HEK293T (cell line): Measurements from ENCODE around the gene GABBR2.
"Not testable (repeated sequence)": the region's sequence is repeated elsewhere in the genome, so short reads cannot be mapped to it uniquely, and the experiment has no call there.

Source experiments
- CTCF ChIA-PET: fragments of 350-600 bp; formaldehyde crosslinking; extraction: SDS; loops from one replicate; lab custom pipeline; 2021; ENCODE audit warnings: antibody characterized with exemption, inconsistent platforms; lab: Yijun Ruan, JAX
- POLR2A ChIA-PET: fragments of 350-600 bp; formaldehyde crosslinking; extraction: SDS; loops from one replicate; lab custom pipeline; 2020; ENCODE audit warnings: antibody characterized with exemption, inconsistent platforms; lab: Yijun Ruan, JAX
- DNase-seq: peaks from one replicate; pipeline ENCODE4 v3.0.0; 2012; ENCODE audit warnings: mixed read lengths; ENCODE audit errors: extremely low spot score
- ARNT ChIP-seq: fragments of 450-650 bp; IDR thresholded peaks from 2 replicates; pipeline ENCODE4 v1.6.1; 2017; ENCODE audit warnings: mild to moderate bottlenecking
- BHLHE40 ChIP-seq: fragments of 450-650 bp; IDR thresholded peaks from 2 replicates; pipeline ENCODE4 v1.6.1; 2016; ENCODE audit warnings: mild to moderate bottlenecking, moderate library complexity, borderline replicate concordance
- CTBP1 ChIP-seq: fragments of 450-650 bp; IDR thresholded peaks from 2 replicates; pipeline ENCODE4 v1.6.1; 2016; ENCODE audit warnings: borderline replicate concordance
- ELF4 ChIP-seq: fragments of 450-650 bp; IDR thresholded peaks from 2 replicates; pipeline ENCODE4 v1.6.1; 2017; ENCODE audit warnings: antibody characterized with exemption
- FOXA1 ChIP-seq: fragments of 450-650 bp; IDR thresholded peaks from 2 replicates; pipeline ENCODE4 v1.6.1; 2016; ENCODE audit warnings: mild to moderate bottlenecking
- FOXK2 ChIP-seq: fragments of 450-650 bp; IDR thresholded peaks from 2 replicates; pipeline ENCODE4 v1.6.1; 2016; ENCODE audit warnings: mild to moderate bottlenecking
- FOXM1 ChIP-seq: fragments of 450-650 bp; IDR thresholded peaks from 2 replicates; pipeline ENCODE4 v1.6.1; 2017; ENCODE audit warnings: mild to moderate bottlenecking, borderline replicate concordance
- HDGF ChIP-seq: fragments of 450-650 bp; IDR thresholded peaks from 2 replicates; pipeline ENCODE4 v1.6.1; 2017; ENCODE audit warnings: antibody characterized with exemption, borderline replicate concordance
- L3MBTL2 ChIP-seq: fragments of 450-650 bp; conservative IDR thresholded peaks from 2 replicates; pipeline ENCODE4 v1.6.1; 2016; ENCODE audit warnings: mild to moderate bottlenecking
- LEF1 ChIP-seq: fragments of 450-650 bp; IDR thresholded peaks from 2 replicates; pipeline ENCODE4 v1.6.1; 2017; ENCODE audit warnings: mild to moderate bottlenecking, borderline replicate concordance
- NFRKB ChIP-seq: fragments of 450-650 bp; IDR thresholded peaks from 2 replicates; pipeline ENCODE4 v1.6.1; 2016; ENCODE audit warnings: mild to moderate bottlenecking, moderate library complexity
- PKNOX1 ChIP-seq: fragments of 450-650 bp; IDR thresholded peaks from 2 replicates; pipeline ENCODE4 v1.6.1; 2016
- SP1 ChIP-seq: fragments of 450-650 bp; IDR thresholded peaks from 2 replicates; pipeline ENCODE4 v1.6.1; 2017
- SUZ12 ChIP-seq: fragments of 450-650 bp; IDR thresholded peaks from 2 replicates; pipeline ENCODE4 v1.6.1; 2016; ENCODE audit warnings: mild to moderate bottlenecking
- TARDBP ChIP-seq: fragments of 450-650 bp; IDR thresholded peaks from 2 replicates; pipeline ENCODE4 v1.6.1; 2016
- ZNF384 ChIP-seq: fragments of 450-650 bp; IDR thresholded peaks from 2 replicates; pipeline ENCODE4 v1.6.1; 2016

Gene GABBR2

DNA sequence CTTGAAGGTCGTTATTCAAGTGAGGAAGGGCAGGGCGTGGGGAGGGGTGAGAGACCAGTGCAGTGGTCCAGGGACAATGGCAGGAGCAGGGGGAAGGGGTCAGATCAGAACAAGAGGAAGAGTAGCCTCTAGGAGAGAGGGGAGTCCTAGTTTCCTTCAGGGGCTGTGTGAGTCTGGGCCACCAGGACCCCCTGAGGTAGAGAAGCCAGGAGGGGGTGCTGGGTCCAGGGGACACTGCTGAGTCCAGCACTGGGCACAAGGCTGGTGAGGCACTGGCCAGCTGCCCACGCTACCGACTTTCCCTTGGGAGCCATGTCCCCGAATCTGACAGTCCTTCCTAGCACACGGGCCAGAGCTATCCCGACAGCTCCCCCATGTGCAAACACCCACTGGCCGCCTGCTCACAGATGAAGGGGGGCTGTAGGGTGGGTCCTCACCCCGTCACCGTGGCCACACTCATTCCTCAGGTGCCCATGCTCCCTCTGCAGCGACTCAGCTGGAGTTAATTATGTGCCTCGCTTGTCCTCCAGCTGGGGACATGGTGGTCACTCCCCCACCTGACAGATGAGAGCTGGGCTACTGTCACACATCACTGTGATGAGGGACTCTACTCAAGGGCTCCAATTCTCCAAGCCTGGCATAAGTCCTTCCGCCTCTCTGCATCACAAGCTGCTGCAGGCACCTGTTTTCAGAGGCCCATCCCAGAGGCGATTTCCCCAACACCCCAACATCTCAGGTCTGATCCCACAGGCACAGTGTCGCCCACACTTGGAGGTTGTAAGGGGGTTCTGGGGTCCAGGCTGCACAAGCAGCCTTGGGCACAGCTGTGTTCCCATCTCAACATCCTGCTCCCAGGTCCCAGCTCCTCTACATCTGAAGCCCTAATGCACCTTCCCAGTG lies 115.1 kb downstream of the GABBR2 start:
- POLR2A ChIA-PET, result no interaction called here
- DNase-seq, result no peak
- TF ChIP-seq FOXM1 (no peak), FOXA1 (no peak), HDGF (no peak), SP1 (no peak), FOXK2 (no peak), LEF1 (no peak), NFRKB (no peak), SUZ12 (no peak), TARDBP (no peak), ZNF384 (no peak), ARNT (no peak), PKNOX1 (no peak), CTBP1 (no peak), ELF4 (no peak), BHLHE40 (no peak)
- CTCF ChIA-PET, result no interaction called here

GRCh38 chr9:98591696-98592095 lies 117.0 kb downstream of the GABBR2 start:
- ChIA-PET POLR2A (no interaction called here), CTCF (no interaction called here)
- DNase-seq, result no peak
- TF ChIP-seq FOXA1, result no peak
- TF ChIP-seq SUZ12, result no peak
- no peak for TF ChIP-seq CTBP1
- no peak for TF ChIP-seq ARNT

- no peak for DNase-seq
- CTCF ChIA-PET, result no interaction called here
- POLR2A ChIA-PET, result no interaction called here
- TF ChIP-seq PKNOX1 (no peak), TARDBP (no peak), ARNT (no peak), FOXK2 (no peak), FOXA1 (no peak), LEF1 (no peak), SUZ12 (no peak), FOXM1 (no peak), CTBP1 (no peak), L3MBTL2 (no peak), HDGF (no peak), SP1 (no peak)
Measured at GRCh38 chr9:98590101-98590500, 118.6 kb downstream of the GABBR2 start.

GRCh38 chr9:98589102-98589501 lies 119.6 kb downstream of the GABBR2 start:
- CTCF ChIA-PET, result no interaction called here

GRCh38 chr9:98584853-98585438 lies 123.8 kb downstream of the GABBR2 start:
- DNase-seq, POLR2A ChIA-PET, CTCF ChIA-PET: not testable (repeated sequence)

More at GRCh38 chr9:98589102-98589501, 119.6 kb downstream of the GABBR2 start:
- no peak for TF ChIP-seq PKNOX1
- no peak for TF ChIP-seq SP1
- no peak for TF ChIP-seq TARDBP
- TF ChIP-seq ELF4, result no peak
- TF ChIP-seq ARNT, result no peak
- TF ChIP-seq ZNF384, result no peak
- no peak for TF ChIP-seq FOXA1
- no peak for TF ChIP-seq FOXM1
- no peak for TF ChIP-seq SUZ12
- TF ChIP-seq FOXK2, result no peak
- no peak for TF ChIP-seq CTBP1
- POLR2A ChIA-PET, result no interaction called here
- no peak for DNase-seq

DNA sequence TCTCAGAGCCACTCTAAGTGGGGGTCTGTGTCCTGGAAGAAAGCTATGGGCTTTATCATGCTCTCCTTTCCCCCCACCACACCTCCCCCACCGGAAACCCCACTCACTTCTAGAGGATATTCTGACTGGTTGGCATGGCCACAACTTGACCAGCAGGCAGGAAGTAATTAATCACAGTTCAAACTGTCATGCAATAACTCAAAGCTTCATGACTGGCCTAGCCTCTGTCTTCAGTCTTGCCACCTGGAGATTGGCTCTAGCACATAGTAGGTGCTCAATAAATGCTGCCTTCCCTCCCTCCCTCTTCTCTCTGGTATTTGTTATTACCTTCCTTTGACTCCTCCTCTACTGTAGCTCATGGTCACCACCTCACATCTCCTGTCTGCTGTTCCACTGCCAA lies 124.7 kb downstream of the GABBR2 start:
- ChIA-PET CTCF (no interaction called here), POLR2A (no interaction called here)
- no peak for DNase-seq
- peak; percentile 43; the same call in 1 of the 2 replicates for TF ChIP-seq PKNOX1
- no peak for TF ChIP-seq L3MBTL2
- TF ChIP-seq TARDBP, result no peak
- no peak for TF ChIP-seq SUZ12
- TF ChIP-seq LEF1, result no peak
